TTC549 (cell line): Measurements from ENCODE around the gene B9D1.
A peak's percentile ranks its signal among the peaks of the same experiment; 100 is the strongest.

Experiments
- FAIRE-seq: peaks from 2 replicates; lab custom pipeline; 2012; peaks lifted over from hg19 to GRCh38; lab: Jason Lieb, UNC

Gene B9D1

GRCh38 chr17:19388791-19389785 lies 26.6 kb upstream of the B9D1 start:
- FAIRE-seq, result no peak

GRCh38 chr17:19387921-19388521 lies 25.5 kb upstream of the B9D1 start:
- no peak for FAIRE-seq

- no peak for FAIRE-seq
Measured at GRCh38 chr17:19386974-19387920, 24.7 kb upstream of the B9D1 start, which contains the start of gene MFAP4. Gene MFAP4, minus strand, starts transcription at chr17:19387190. Its CDS starts 35 bp downstream, at chr17:19387155.

DNA sequence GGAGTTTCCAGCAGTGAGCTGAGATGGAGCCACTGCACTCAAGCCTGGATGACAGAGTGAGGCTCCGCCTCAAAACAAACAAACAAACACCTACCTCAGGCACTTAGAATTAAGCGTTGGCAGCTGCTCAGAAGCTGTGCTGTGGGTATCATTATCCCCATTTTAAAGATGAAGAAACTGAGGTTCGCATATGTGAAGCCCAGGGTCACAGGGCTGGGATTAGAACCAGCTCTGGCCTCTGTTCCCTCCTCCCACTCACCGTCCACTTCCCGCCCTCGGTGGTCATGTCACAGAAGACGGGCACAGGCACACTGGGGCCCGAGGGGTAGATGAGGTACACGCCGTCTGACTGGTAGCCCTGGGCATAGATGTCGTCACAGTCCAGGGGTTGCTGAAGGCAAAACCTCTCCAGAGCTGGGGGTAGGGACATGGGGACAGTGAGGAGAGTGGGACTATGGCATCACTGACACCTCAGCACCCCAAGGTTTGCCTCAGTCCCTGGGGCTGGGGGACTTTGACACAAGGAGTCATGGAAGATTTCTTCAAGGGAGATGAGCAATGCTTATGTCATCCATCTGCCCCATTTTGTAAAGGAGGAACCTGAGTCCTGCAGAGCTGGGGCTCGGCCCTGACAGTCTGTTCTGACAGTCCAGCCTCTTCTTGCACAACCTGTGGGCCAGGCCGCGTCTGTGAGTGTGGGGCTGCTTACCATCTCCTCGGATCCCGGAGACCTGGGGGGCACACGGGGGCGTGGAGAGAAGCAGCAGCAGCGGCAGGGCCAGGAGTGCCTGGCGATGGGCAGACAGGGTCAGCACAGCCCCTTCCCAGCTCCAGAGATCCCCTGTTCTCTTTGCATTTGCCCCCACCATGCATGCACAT lies 23.8 kb upstream of the B9D1 start:
- no peak for FAIRE-seq

DNA sequence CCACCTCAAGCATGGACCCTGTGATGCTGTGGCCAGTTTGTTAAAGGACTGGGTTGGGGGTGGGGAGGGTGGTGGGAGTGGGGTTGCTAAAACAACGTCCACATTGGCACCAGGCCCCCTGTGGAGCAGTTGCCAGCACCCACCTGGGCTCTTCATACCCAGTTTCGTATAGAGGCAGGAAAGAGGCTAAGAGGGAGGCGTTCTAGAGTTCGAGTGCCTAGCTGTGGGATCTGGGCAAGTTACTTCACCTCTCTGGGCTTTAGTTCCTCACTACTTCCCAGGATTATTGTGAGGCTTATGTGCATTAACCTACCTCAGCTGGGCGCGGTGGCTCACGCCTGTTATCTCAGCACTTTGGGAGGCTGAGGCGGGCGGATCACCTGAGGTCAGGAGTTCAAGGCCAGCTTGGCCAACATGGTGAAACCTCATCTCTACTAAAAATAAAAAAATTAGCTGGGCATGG lies 23.0 kb upstream of the B9D1 start:
- no peak for FAIRE-seq

DNA sequence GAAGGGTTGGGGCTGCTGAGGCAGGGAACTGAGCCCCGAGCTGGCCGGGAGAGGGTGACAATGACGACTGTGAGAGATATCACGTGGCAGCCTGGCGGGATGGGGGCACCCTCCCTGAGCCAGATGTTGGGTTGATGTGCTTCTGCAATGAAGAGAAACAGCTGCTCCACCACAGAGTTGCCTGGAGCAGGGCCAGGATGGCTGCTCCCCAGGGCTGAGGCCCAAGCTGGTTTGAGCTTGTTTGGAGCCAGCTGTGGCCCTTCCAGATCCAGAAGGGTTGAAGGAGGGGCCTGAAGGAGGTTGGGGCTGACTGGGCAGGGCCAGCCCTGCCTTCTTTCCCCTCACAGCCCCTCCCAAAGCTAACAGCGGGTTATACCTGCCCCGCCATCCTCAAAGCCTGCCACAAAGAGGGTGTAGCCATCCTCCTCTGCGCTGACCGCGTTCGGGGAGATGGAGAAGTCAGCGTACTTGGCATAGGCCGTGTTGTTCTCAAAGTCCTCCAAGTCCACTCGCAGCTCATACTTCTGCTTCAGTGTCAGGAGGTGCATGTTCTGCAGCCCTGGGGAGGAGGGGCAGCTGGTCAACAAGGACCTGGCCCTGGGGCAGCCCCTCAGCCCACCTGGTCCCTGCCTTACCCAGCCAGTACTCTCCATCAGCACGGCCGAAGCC lies 22.3 kb upstream of the B9D1 start:
- FAIRE-seq, result no peak

DNA sequence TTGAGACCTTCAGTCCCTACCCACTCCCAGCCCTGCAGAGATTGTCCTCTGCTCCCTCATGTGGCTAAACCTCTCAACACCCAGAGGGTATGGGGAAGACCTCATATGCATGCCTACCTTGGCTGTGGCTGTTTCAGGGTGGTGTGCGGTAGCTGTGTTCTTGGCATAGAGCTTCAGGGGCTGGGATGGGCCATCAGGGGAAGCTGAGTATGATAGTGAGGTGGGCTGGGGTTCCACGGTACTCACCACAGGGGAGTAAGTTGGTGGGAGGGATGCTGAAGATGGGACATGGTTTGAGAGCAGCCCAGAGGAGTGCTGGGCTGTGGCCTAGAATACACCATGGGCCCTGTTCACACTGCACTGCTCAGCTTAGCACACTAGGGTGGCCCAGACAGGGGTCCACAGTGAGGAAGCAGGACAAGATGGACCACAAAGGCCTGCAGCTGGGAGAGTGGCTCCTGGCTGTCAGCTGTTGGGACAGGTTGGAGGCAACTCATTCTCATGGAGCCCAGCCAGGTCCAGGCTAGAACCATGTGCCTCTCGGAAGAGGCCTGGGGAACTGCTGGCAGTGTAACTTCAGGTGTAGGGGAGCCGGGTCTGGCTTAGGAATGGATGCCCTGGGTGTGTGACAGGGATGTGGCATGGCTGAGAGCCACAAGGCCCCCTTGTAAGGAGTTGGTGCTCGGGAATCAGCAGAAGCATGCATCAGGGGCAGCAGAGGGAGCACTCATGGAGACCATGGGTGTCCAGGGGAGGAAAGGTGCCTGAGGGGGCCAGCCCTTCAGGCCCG lies 21.4 kb upstream of the B9D1 start:
- no peak for FAIRE-seq

- FAIRE-seq, result no peak
Measured at GRCh38 chr17:19382531-19383444, 20.3 kb upstream of the B9D1 start.

DNA sequence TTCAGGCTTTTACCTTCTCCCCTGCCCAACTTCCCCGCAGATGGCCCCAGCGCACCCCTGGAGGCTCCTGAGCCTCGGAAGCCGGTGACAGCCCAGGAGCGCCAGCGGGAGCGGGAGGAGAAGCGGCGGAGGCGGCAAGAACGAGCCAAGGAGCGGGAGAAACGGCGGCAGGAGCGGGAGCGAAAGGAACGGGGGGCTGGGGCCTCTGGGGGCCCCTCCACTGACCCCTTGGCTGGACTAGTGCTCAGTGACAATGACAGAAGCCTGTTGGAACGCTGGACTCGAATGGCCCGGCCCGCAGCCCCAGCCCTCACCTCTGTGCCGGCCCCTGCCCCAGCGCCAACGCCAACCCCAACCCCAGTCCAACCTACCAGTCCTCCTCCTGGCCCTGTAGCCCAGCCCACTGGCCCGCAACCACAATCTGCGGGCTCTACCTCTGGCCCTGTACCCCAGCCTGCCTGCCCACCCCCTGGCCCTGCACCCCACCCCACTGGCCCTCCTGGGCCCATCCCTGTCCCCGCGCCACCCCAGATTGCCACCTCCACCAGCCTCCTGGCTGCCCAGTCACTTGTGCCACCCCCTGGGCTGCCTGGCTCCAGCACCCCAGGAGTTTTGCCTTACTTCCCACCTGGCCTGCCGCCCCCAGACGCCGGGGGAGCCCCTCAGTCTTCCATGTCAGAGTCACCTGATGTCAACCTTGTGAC lies 19.4 kb upstream of the B9D1 start:
- FAIRE-seq, result no peak

GRCh38 chr17:19381361-19381740 lies 18.8 kb upstream of the B9D1 start:
- FAIRE-seq, result no peak

DNA sequence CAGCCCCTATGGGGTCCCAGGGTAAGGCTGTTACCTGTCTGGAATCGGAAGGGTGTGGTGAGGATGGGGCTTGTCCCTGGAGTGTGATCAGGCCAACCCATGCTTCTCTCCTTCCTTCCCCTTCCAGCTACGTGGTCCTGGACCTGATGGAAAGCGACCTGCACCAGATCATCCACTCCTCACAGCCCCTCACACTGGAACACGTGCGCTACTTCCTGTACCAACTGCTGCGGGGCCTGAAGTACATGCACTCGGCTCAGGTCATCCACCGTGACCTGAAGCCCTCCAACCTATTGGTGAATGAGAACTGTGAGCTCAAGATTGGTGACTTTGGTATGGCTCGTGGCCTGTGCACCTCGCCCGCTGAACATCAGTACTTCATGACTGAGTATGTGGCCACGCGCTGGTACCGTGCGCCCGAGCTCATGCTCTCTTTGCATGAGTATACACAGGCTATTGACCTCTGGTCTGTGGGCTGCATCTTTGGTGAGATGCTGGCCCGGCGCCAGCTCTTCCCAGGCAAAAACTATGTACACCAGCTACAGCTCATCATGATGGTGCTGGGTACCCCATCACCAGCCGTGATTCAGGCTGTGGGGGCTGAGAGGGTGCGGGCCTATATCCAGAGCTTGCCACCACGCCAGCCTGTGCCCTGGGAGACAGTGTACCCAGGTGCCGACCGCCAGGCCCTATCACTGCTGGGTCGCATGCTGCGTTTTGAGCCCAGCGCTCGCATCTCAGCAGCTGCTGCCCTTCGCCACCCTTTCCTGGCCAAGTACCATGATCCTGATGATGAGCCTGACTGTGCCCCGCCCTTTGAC lies 18.2 kb upstream of the B9D1 start:
- FAIRE-seq, result no peak

GRCh38 chr17:19379361-19380065 lies 17.0 kb upstream of the B9D1 start:
- no peak for FAIRE-seq

- FAIRE-seq, result no peak
Measured at GRCh38 chr17:19378416-19379360, 16.2 kb upstream of the B9D1 start, which contains the start of gene MAPK7. Gene MAPK7, plus strand, starts transcription at chr17:19378498. Its CDS starts 403 bp downstream, at chr17:19378901.

- peak; percentile 88 for FAIRE-seq
Measured at GRCh38 chr17:19377602-19378415, 15.3 kb upstream of the B9D1 start.
